Thyroid gland (tissue), 4 donors: ENCODE data around the gene PROB1. TPM values are rescaled to one million over a fixed set of nuclear protein-coding genes. Genes with fewer than 3 reads are reported as not detected.
"Not testable (repeated sequence)": the region's sequence is repeated elsewhere in the genome, so short reads cannot be mapped to it uniquely, and the experiment has no call there.

Experiments used
- DNase-seq, 2 donors: peaks; one replicate each; pipeline ENCODE4 v3.0.0-alpha.2; 2019
- H3K27ac ChIP-seq, 3 donors: fragments of 200-600 bp; sonication (generic); 1 replicate in 2 of 3; 2 replicates in 1 of 3; pipeline ENCODE4 v1.5.1; 2016 to 2019; ENCODE audit warnings: mild to moderate bottlenecking in 1 of 3, moderate library complexity in 1 of 3
- H3K27me3 ChIP-seq: fragments of 200-600 bp; sonication (generic); one replicate; pipeline ENCODE4 v1.5.1; 2019
- H3K36me3 ChIP-seq, 2 donors: fragments of 200-600 bp; sonication (generic); one replicate each; pipeline ENCODE4 v1.5.1; 2016 to 2019
- H3K4me1 ChIP-seq, 2 donors: fragments of 200-600 bp; sonication (generic); one replicate each; pipeline ENCODE4 v1.5.1; 2017 to 2019
- H3K4me3 ChIP-seq, 3 donors: fragments of 200-600 bp; sonication (generic); replicated peaks in 1 of 3; 1 replicate in 2 of 3; 2 replicates in 1 of 3; pipeline ENCODE4 v1.5.1; 2016; ENCODE audit warnings: mild to moderate bottlenecking in 1 of 3
- H3K9me3 ChIP-seq: fragments of 200-600 bp; sonication (generic); one replicate; pipeline ENCODE4 v1.5.1; 2017
- POLR2A ChIP-seq, 2 donors: fragments of 450-650 bp; IDR thresholded peaks; one replicate each; pipeline ENCODE4 v1.6.1; 2017; ENCODE audit warnings: antibody characterized with exemption in 2 of 2, mild to moderate bottlenecking in 2 of 2, moderate library complexity in 1 of 2
- WGBS, 2 donors: methylation state at CpG; one replicate each; pipeline ENCODE4 v1.1.5; 2017; 5-methylcytosine and 5-hydroxymethylcytosine counted together
- intact Hi-C: fragments of 100-400 bp; cut with DNase I; formaldehyde crosslinking; loops from one replicate; pipeline ENCODE4 v1.15.1; 2023
- total RNA-seq, 4 donors: library from RNA; depleted of rRNA; stranded (reverse); fragments of >200 nt; gene quantifications; one replicate each; pipeline ENCODE4 v1.2.3, GENCODE V29; 2016
- TF ChIP-seq, protein P1 (sequence below), 6 experiments: fragments of 200-600 bp in 3 of 6; fragments of 450-650 bp in 3 of 6; sonication (generic) in 3 of 6; IDR thresholded peaks; one replicate each; pipeline ENCODE4 v1.5.1; 2016 to 2019; ENCODE audit warnings: antibody characterized with exemption in 6 of 6, mild to moderate bottlenecking in 2 of 6, inconsistent platforms in 1 of 6, moderate library complexity in 1 of 6

PROB1 gene, protein sequence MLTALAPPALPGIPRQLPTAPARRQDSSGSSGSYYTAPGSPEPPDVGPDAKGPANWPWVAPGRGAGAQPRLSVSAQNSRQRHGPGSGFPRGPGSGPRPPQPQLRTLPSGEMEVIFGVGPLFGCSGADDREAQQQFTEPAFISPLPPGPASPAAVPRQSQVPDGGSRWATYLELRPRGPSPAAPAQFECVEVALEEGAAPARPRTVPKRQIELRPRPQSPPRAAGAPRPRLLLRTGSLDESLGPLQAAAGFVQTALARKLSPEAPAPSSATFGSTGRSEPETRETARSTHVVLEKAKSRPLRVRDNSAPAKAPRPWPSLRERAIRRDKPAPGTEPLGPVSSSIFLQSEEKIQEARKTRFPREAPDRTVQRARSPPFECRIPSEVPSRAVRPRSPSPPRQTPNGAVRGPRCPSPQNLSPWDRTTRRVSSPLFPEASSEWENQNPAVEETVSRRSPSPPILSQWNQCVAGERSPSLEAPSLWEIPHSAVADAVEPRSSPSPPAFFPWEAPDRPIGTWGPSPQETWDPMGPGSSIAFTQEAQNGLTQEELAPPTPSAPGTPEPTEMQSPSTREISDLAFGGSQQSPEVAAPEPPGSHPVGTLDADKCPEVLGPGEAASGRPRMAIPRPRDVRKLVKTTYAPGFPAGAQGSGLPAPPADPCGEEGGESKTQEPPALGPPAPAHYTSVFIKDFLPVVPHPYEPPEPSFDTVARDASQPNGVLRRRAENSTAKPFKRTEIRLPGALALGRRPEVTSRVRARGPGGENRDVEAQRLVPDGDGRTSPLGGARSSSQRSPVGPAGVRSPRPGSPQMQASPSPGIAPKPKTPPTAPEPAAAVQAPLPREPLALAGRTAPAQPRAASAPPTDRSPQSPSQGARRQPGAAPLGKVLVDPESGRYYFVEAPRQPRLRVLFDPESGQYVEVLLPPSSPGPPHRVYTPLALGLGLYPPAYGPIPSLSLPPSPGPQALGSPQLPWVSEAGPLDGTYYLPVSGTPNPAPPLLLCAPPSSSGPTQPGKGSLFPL
- total RNA-seq = 1 to 10 TPM; 1.6 to 4.2 (median 1.9) TPM

DNA sequence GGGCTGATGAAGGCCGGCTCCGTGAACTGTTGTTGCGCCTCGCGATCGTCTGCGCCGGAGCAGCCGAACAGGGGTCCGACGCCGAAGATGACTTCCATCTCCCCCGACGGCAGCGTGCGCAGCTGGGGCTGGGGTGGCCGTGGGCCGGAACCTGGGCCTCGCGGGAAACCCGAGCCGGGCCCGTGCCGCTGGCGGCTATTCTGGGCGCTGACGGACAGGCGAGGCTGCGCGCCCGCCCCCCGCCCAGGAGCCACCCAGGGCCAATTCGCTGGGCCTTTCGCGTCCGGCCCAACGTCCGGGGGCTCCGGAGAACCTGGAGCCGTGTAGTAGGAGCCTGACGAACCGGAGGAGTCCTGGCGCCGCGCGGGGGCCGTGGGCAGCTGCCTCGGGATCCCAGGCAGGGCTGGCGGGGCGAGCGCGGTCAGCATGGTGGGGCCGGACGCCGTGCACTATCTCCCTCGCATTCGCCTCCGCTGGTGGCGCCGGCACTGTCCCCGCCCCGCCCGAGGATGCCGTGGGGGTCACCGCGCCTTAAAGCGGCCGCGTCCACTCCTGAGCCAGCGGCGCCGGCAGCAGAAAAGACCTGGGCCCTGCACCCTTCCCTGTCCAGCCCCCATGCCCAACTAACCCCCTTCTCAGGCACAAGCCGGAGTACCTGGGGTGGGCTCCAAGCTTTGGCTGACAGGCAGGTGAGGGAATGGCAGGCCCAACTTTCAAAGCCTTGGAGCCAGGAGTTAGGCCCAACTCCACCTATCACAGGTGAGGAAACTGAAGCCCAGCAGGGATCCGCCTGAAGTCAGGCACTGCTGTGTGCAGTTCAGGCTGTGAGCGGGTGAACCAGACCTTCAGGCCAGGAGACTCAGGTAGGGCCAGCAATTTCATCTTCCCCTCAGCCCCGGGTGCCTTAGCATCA is at the start of gene PROB1:
PROB1 (minus strand) TSS at position 451 of the 913 bp plus-strand sequence; CDS start at position 428, 23 bp downstream.
- DNase-seq = peak; percentile 17 to 21
- H3K4me1 ChIP-seq = peaks cover 15 to 36% of the 10 kb centered on the region in 2 donors
- WGBS, 2 donors = 32 to 35% methylated on average over 11 to 18 of the region's 76 CpGs
- TF ChIP-seq POLR2A (IDR thresholded peaks at IDR 0.05) = peak in 1 of 2 donors; percentile 36
- TF ChIP-seq, protein P1, sequence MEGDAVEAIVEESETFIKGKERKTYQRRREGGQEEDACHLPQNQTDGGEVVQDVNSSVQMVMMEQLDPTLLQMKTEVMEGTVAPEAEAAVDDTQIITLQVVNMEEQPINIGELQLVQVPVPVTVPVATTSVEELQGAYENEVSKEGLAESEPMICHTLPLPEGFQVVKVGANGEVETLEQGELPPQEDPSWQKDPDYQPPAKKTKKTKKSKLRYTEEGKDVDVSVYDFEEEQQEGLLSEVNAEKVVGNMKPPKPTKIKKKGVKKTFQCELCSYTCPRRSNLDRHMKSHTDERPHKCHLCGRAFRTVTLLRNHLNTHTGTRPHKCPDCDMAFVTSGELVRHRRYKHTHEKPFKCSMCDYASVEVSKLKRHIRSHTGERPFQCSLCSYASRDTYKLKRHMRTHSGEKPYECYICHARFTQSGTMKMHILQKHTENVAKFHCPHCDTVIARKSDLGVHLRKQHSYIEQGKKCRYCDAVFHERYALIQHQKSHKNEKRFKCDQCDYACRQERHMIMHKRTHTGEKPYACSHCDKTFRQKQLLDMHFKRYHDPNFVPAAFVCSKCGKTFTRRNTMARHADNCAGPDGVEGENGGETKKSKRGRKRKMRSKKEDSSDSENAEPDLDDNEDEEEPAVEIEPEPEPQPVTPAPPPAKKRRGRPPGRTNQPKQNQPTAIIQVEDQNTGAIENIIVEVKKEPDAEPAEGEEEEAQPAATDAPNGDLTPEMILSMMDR (IDR thresholded peaks at IDR 0.05) = no peak
- H3K36me3 ChIP-seq = no peaks in the 10 kb centered on the region
- H3K4me3 ChIP-seq = peak within 1 kb of the TSS in 2 of 3 donors; percentile 21 to 36
- no peaks in the 10 kb centered on the region for H3K9me3 ChIP-seq
- peak within 1 kb of the TSS in 2 of 3 donors; percentile 50 to 56 for H3K27ac ChIP-seq
- H3K27me3 ChIP-seq = no peaks in the 10 kb centered on the region
- intact Hi-C loops = no loop called here

DNA sequence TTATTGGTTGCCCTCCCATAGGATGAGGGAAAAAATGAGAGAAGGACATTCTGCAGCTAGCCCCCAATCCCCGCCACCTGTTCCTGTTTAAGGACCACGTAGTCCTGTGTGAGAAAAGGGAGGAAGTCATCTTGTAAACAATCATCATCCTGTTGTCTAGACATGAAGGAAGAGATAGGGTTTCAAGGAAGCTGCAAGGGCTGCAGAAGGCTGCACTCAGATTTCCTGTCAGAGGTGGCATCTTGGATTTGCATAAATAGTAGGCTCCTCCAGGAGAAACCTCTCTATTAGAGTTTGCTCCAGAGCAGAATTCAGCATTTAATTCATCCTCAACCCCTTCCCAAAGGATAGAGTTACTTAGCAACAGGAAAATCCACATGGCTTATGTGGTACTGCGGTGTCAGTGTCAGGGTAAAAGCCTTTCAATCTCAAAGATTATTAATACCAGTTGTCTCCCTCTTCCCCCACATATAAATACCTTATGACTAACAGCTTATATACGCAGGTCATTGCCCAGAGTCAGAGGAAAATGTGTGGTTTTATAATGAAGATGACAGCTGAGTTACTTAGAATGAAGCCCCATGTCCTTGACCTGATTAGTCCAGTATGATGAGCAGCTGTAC is 49.0 kb upstream of the PROB1 start:
- no peaks in the 10 kb centered on the region for H3K27me3 ChIP-seq
- no peaks in the 10 kb centered on the region for H3K36me3 ChIP-seq
- WGBS, 2 donors = 78 to 84% methylated on average over 4 of the region's 4 CpGs
- TF ChIP-seq POLR2A (IDR thresholded peaks at IDR 0.05) = no peak
- TF ChIP-seq, protein P1 (IDR thresholded peaks at IDR 0.05) = no peak
- H3K4me1 ChIP-seq = peaks cover 7 to 17% of the 10 kb centered on the region in 2 donors
- no peak overlapping the region for H3K4me3 ChIP-seq
- H3K27ac ChIP-seq = no peak overlapping the region
- no peak for DNase-seq
- H3K9me3 ChIP-seq = no peaks in the 10 kb centered on the region
- intact Hi-C loops = no loop called here

DNA sequence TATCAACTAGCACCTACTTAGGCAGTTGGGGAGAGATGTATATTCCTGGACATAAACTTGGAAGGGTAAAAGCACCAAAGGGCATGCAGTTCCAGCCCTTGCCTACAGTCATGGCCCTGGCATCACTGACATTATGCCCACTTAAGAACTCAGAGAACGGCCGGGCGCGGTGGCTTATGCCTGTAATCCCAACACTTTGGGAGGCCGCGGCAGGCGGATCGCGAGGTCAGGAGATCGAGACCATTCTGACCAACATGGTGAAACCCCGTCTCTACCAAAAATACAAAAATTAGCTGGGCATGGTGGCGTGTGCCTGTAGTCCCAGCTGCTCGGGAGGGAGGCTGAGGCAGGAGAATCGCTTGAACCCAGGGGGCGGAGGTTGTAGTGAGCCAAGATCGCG is 45.5 kb upstream of the PROB1 start:
- WGBS, 2 donors = 94 to 97% methylated on average over 17 of the region's 17 CpGs
- H3K27ac ChIP-seq, H3K4me3 ChIP-seq, DNase-seq, H3K4me1 ChIP-seq, H3K36me3 ChIP-seq, H3K27me3 ChIP-seq, intact Hi-C loops, H3K9me3 ChIP-seq: not testable (repeated sequence)

DNA sequence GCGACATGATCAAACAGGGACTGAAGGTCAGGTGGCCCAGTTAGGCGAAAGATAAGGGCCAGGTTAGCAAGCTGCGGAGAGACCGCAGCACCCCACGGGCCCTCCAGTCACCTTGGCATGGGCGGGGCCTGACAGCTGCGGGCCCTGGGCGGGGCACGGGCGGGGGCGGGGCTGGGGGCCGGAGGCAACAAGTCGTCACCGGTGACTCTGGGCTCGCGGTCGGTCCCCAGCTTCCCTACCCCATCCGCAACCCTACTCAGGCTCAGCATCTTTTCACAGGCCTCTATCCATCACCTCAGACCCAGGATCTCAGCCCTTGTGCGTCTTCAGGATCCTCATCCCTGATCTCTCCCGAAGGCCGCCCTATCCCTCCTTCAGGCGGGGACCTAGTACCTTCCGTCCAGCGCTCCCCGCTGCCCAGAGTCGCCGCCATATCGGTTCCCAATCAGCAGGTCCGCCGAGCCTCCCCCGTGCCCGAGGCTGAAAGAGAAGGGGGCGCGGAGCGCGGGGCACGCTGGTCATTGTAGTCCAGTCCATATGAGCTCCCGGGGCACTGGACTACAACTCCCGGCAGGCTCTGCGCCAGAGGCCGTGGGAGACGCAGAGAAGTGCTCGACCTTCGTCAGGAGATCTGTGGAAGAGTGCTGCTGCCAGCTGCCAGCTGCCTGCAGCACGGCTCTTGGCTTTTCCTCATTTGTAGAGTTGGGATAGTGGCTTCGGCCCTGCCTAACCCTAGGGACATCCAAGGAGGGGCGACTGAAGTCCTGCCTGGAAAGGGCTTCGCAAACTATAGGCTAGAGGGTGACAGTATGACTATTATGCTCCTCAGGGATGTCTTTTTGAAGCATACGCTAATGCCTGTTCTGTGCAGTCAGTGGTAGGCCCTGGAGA is 44.4 kb upstream of the PROB1 start, which contains the start of gene DNAJC18:
DNAJC18 (minus strand) TSS at position 513 of the 891 bp plus-strand sequence; CDS start at position 433, 80 bp downstream.
- peak; percentile 94 to 97 for DNase-seq
- H3K27ac ChIP-seq = peak within 1 kb of the TSS; percentile 85 to 96 (median 92)
- H3K4me1 ChIP-seq = peaks cover 4 to 6% of the 10 kb centered on the region in 2 donors
- H3K4me3 ChIP-seq = peak within 1 kb of the TSS; percentile 36 to 60 (median 47)
- TF ChIP-seq, protein P1 (IDR thresholded peaks at IDR 0.05) = no peak
- TF ChIP-seq POLR2A (IDR thresholded peaks at IDR 0.05) = peak in 1 of 2 donors; percentile 76
- WGBS, 2 donors = 4 to 7% methylated on average over 22 to 28 of the region's 49 CpGs
- intact Hi-C loops = no loop called here
- H3K36me3 ChIP-seq = no peaks in the 10 kb centered on the region
- H3K27me3 ChIP-seq = no peaks in the 10 kb centered on the region
- H3K9me3 ChIP-seq = no peaks in the 10 kb centered on the region
